AG04450 (cell line): Measurements from ENCODE around the gene SLC30A9. TPM values are rescaled to one million over a fixed set of nuclear protein-coding genes. Genes with fewer than 3 reads are reported as not detected.

Source experiments
- CTCF ChIA-PET: fragments of 300-600, 350-600 bp; formaldehyde crosslinking; extraction: SDS; loops from one replicate; lab custom pipeline; 2022; ENCODE audit warnings: antibody characterized with exemption, inconsistent platforms; lab: Charles Lee
- POLR2A ChIA-PET: fragments of 350-600 bp; formaldehyde crosslinking; extraction: SDS; loops from one replicate; lab custom pipeline; 2021; ENCODE audit warnings: antibody characterized with exemption, inconsistent platforms; lab: Yijun Ruan, JAX
- DNase-seq: peaks from one replicate; pipeline ENCODE4 v3.0.0-alpha.2; 2011; ENCODE audit warnings: low read depth, low spot score
- H3K27ac ChIP-seq: one replicate; pipeline ENCODE4 v1.5.1; 2012; ENCODE audit warnings: low read depth, low read length, control low read depth
- H3K27me3 ChIP-seq: one replicate; pipeline ENCODE4 v1.6.0; 2012; ENCODE audit warnings: low read length; ENCODE audit not compliant: control insufficient read depth, insufficient read depth
- H3K4me3 ChIP-seq: 2 replicates; pipeline ENCODE4 v1.5.1; 2011; ENCODE audit warnings: mild to moderate bottlenecking, low read depth, low read length, control low read depth
- H3K9me3 ChIP-seq: 2 replicates; pipeline ENCODE4 v1.5.1; 2012; ENCODE audit warnings: low read length; ENCODE audit not compliant: control insufficient read depth, insufficient read depth
- polyA plus RNA-seq: library from polyadenylated mRNA; depleted of rRNA; stranded (reverse); fragments of >200 nt; gene quantifications from 2 replicates; pipeline ENCODE4 v1.2.3, GENCODE V29; 2011
- TF ChIP-seq, protein P1 (sequence below): IDR thresholded peaks from 2 replicates; pipeline ENCODE4 v1.5.1; 2011; ENCODE audit warnings: low read depth, low read length, control low read depth, inconsistent platforms

SLC30A9 gene
- polyA plus RNA-seq, 1 experiment = 82.9 TPM

GRCh38 chr4:41957634-41958033, 32.7 kb upstream of the SLC30A9 start:
- no peaks in the 10 kb centered on the region for H3K9me3 ChIP-seq
- H3K27me3 ChIP-seq = no peaks in the 10 kb centered on the region
- no peak overlapping the region for H3K27ac ChIP-seq
- DNase-seq = no peak
- TF ChIP-seq, protein P1, sequence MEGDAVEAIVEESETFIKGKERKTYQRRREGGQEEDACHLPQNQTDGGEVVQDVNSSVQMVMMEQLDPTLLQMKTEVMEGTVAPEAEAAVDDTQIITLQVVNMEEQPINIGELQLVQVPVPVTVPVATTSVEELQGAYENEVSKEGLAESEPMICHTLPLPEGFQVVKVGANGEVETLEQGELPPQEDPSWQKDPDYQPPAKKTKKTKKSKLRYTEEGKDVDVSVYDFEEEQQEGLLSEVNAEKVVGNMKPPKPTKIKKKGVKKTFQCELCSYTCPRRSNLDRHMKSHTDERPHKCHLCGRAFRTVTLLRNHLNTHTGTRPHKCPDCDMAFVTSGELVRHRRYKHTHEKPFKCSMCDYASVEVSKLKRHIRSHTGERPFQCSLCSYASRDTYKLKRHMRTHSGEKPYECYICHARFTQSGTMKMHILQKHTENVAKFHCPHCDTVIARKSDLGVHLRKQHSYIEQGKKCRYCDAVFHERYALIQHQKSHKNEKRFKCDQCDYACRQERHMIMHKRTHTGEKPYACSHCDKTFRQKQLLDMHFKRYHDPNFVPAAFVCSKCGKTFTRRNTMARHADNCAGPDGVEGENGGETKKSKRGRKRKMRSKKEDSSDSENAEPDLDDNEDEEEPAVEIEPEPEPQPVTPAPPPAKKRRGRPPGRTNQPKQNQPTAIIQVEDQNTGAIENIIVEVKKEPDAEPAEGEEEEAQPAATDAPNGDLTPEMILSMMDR = peak; percentile 37
- ChIA-PET CTCF (interaction anchor here (0.8 to 1.0 kb wide), 2 partner anchors 22 to 34 kb away, joined by 3 to 4 read pairs; partner anchors contain the start of gene TMEM33), POLR2A (no interaction called here)
- H3K4me3 ChIP-seq = no peak overlapping the region

DNA sequence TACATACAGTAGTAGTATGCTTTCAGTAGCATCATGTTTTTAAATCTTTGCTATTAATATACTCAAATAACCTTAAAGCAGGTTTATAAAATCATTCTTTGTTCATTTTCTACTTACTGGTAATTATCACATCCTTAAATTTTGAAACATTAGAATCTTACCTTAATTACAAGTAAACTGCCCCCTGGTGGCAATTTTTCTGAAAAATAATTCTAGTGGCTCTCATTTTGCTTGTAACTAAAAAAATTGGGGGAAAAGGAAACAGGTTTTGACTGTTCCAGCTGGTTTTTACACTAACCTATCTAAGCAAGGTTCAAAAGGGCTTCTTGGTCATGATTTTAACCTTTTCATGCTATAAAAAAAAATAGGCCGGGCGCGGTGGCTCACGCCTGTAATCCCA, 27.2 kb upstream of the SLC30A9 start:
- no peak overlapping the region for H3K4me3 ChIP-seq
- TF ChIP-seq, protein P1 = peak; percentile 46
- CTCF ChIA-PET = interaction anchor here (0.6 to 1.6 kb wide), 6 partner anchors 8 to 50 kb away, joined by 3 to 9 read pairs (median 5); no protein-coding TSS in a partner anchor
- no peaks in the 10 kb centered on the region for H3K27me3 ChIP-seq
- DNase-seq = no peak
- H3K9me3 ChIP-seq = no peaks in the 10 kb centered on the region
- H3K27ac ChIP-seq = no peak overlapping the region
- POLR2A ChIA-PET = no interaction called here

- ChIA-PET CTCF (interaction anchor here (1.6 kb wide), 1 partner anchor 13 kb away, joined by 8 read pairs; no protein-coding TSS in a partner anchor), POLR2A (no interaction called here)
- Histone ChIP-seq H3K27me3 (no peaks in the 10 kb centered on the region), H3K27ac (no peak overlapping the region), H3K4me3 (no peak overlapping the region), H3K9me3 (no peaks in the 10 kb centered on the region)
- DNase-seq = no peak
- TF ChIP-seq, protein P1 = no peak
Measured at GRCh38 chr4:41964401-41964800, 25.9 kb upstream of the SLC30A9 start.

DNA sequence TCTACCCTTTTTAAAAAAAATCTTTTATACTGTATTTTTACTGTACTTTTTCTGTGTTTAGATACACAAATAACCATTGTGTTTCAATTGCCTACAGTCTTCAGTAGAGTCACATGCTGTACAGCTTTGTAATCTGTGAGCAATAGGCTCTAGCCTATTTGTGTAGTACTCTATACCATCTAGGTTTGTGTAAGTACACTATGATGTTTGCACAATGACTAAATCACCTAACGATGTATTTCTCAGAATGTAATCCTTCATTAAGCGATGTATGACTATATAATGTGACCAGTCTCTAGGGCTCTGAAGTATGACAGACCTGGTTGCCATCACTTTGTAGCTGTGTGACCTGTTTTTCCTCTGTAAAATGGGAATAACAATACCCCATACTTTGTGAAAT, 22.9 kb upstream of the SLC30A9 start:
- no peak for DNase-seq
- H3K27ac ChIP-seq = no peak overlapping the region
- H3K9me3 ChIP-seq = no peaks in the 10 kb centered on the region
- ChIA-PET POLR2A (no interaction called here), CTCF (no interaction called here)
- H3K27me3 ChIP-seq = no peaks in the 10 kb centered on the region
- TF ChIP-seq, protein P1 = no peak
- H3K4me3 ChIP-seq = no peak overlapping the region

GRCh38 chr4:41969671-41970070, 20.7 kb upstream of the SLC30A9 start:
- POLR2A ChIA-PET = no interaction called here

More at GRCh38 chr4:41969671-41970070, 20.7 kb upstream of the SLC30A9 start:
- Histone ChIP-seq H3K4me3 (no peak overlapping the region), H3K9me3 (no peaks in the 10 kb centered on the region), H3K27me3 (no peaks in the 10 kb centered on the region), H3K27ac (no peak overlapping the region)
- DNase-seq = no peak
- TF ChIP-seq, protein P1 = no peak
- CTCF ChIA-PET = no interaction called here
